Heart left ventricle (tissue), 16 donors: ENCODE results near the gene CDK2. TPM values are rescaled to one million over a fixed set of nuclear protein-coding genes. Genes with fewer than 3 reads are reported as not detected.

ENCODE experiments used
- ATAC-seq, 4 donors: fragments of 200-7000 bp; cut with Tn5 transposase; one replicate each; pipeline ENCODE4 v1.9.1; 2020 to 2022; ENCODE audit warnings: moderate library complexity in 4 of 4, mild to moderate bottlenecking in 3 of 4, moderate number of reproducible peaks in 1 of 4
- DNase-seq, 5 donors: peaks; one replicate each; pipeline ENCODE4 v3.0.0-alpha.2; 2020
- H3K27ac ChIP-seq, 12 donors: fragments of 200-600 bp; sonication (generic) in 4 of 12; one replicate each; pipeline versions ENCODE4 v1.5.0 to v1.8.0; 2016 to 2022; ENCODE audit warnings: mild to moderate bottlenecking in 2 of 12
- H3K27me3 ChIP-seq, 9 donors: fragments of 200-600 bp; sonication (generic) in 2 of 9; one replicate each; pipeline versions ENCODE4 v1.5.1 to v1.8.0; 2016 to 2022; ENCODE audit warnings: mild to moderate bottlenecking in 3 of 9
- H3K36me3 ChIP-seq, 9 donors: fragments of 200-600 bp; sonication (generic) in 2 of 9; one replicate each; pipeline versions ENCODE4 v1.5.0 to v1.8.0; 2018 to 2022; ENCODE audit warnings: mild to moderate bottlenecking in 2 of 9
- H3K4me1 ChIP-seq, 12 donors: fragments of 200-600 bp; sonication (generic) in 4 of 12; one replicate each; pipeline versions ENCODE4 v1.5.0 to v1.8.0; 2016 to 2022; ENCODE audit warnings: mild to moderate bottlenecking in 3 of 12
- H3K4me3 ChIP-seq, 12 donors: fragments of 200-600 bp; sonication (generic) in 4 of 12; one replicate each; pipeline versions ENCODE4 v1.5.0 to v1.8.0; 2017 to 2022; ENCODE audit warnings: mild to moderate bottlenecking in 9 of 12, moderate library complexity in 4 of 12
- H3K9me3 ChIP-seq, 12 donors: fragments of 200-600 bp; sonication (generic) in 4 of 12; one replicate each; pipeline versions ENCODE4 v1.5.0 to v1.8.0; 2016 to 2022; ENCODE audit warnings: mild to moderate bottlenecking in 1 of 12
- CTCF ChIP-seq, 12 donors: fragments of 200-600 bp; sonication (generic) in 4 of 12; IDR thresholded peaks; one replicate each; pipeline versions ENCODE4 v1.5.0 to v1.8.0; 2018 to 2022; ENCODE audit warnings: antibody characterized with exemption in 12 of 12, mild to moderate bottlenecking in 5 of 12
- POLR2A ChIP-seq, 2 donors: fragments of 450-650 bp; IDR thresholded peaks; one replicate each; pipeline ENCODE4 v1.6.1; 2017; ENCODE audit warnings: antibody characterized with exemption in 2 of 2, mild to moderate bottlenecking in 2 of 2, moderate library complexity in 2 of 2
- WGBS, 4 donors: extraction: QIAGEN DNeasy Blood & Tissue Kit in 2 of 4; methylation state at CpG; one replicate each; pipeline versions ENCODE4 v1.1.5 to v1.1.7; 2013 to 2018; 5-methylcytosine and 5-hydroxymethylcytosine counted together
- intact Hi-C, 10 donors: fragments of 100-400 bp; cut with DNase I; formaldehyde crosslinking; loops; one replicate each; pipeline versions ENCODE4 v1.11.1 to v1.14.2; 2022
- polyA plus RNA-seq, 2 donors: library from polyadenylated mRNA; stranded (reverse); fragments of 200-250 nt; gene quantifications; one replicate each; pipeline ENCODE4 v1.2.3, GENCODE V29; 2013
- total RNA-seq, 9 donors: library from RNA; depleted of rRNA in 2 of 9; stranded (reverse); fragments of >200 nt in 2 of 9; fragmentation: NEBNext Ultra II Directional in 3 of 9; extraction: Animal tissue kit (Norgen Biotek cat#: 25700) in 3 of 9; gene quantifications; one replicate each; pipeline versions ENCODE4 v1.1.0 to v1.2.4, GENCODE V29; 2016 to 2023
- donor health status: ischemic (EF 13 %, LVEDD 7.1; RV severe dilation, severe dysfunction).
- donor health status: healthy with polysubstance abuse.
- donor health status: DM: no; HTN: yes; CAD: no.
- donor health status: DM: no; HTN: no; CAD: no.
- donor health status: ischemic (EF 25% LVEDD 6.9; RV normal size, moderate dysfunction).
- donor health status: ischemic (EF 25% LVEDD 5.7; RV mildly dilated, moderate dysfunction).
- donor health status: healthy.
- donor health status: DM: yes; HTN: yes; CAD: no.
- donor health status: ischemic (EF 35%, LVEDD 5.7; RV mildly dilated, moderate dysfunction).
- donor health status: nonischemic (EF 11% LVEDD 7.7; RV severe dilation, severe dysfunction).
- donor health status: DM: yes; HTN: yes; CAD: no.
- donor health status: PGD.
- donor health status: ischemic (EF 29% LVEDD 5.4; RV normal size, mild dysfunction).
- donor health status: nonischemic (EF 23%, LVEDD 6.1; RV moderate dilation, normal function).

Gene CDK2
- total and polyA plus RNA-seq, 11 donors = 3.7 to 23.5 (median 11.3) TPM

GRCh38 chr12:56017181-56017580 lies 50.6 kb downstream of the CDK2 start:
- intact Hi-C loops = no loop called here
- 86 to 94% (median 89%) methylated on average over 4 of the region's 4 CpGs for WGBS, 4 donors
- peaks cover 0 to 17% (median 6%) of the 10 kb centered on the region in 12 donors for H3K4me1 ChIP-seq
- DNase-seq (no peak), ATAC-seq (no peak)
- H3K36me3 ChIP-seq = peaks cover 0 to 17% (median 10%) of the 10 kb centered on the region in 9 donors
- no peaks in the 10 kb centered on the region for H3K27me3 ChIP-seq
- no peaks in the 10 kb centered on the region for H3K9me3 ChIP-seq
- no peak overlapping the region for H3K4me3 ChIP-seq
- TF ChIP-seq POLR2A (IDR thresholded peaks at IDR 0.05) (no peak), CTCF (IDR thresholded peaks at IDR 0.05) (no peak)
- H3K27ac ChIP-seq = no peak overlapping the region

- intact Hi-C loops = no loop called here
Observed at GRCh38 chr12:56018356-56018755, 51.7 kb downstream of the CDK2 start.

DNA sequence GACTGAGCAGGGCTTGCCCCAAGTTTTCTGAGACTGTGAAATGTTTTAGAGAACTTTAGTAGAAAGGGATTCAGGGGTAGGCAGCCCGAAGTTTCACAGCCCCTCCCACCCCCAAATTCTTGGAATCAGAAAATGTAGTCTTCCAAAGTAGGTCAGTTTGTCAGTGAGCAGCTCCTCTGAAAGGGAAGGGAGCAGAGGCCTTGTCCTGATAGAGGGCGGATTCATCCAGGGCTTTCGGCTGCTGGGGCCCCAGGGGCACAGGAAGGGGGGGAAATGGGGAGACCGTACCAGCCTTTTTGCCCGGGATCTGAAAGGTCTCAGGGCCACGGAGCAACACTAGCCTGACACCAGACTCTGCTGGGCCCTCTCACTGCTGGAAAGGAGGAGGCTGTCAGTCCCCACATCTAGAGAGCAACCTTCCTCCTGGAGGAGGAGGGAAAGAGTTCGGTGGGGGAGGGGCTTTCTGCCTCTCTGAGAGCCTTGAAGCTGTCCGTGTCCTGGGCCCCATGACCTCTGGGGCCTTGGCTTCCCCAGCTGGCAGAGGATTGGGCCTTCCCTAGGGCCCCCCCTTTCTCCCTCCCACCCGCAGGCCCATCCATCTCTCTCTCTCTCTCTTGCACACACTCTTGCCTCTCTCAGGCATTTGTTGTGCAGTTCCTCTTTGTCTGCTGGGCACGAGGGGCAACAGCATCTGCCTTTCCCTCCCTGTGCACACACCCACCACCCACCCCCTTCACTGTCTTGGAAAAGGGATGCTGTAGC lies 54.0 kb downstream of the CDK2 start, which contains the start of gene IKZF4:
IKZF4 (plus strand) TSS at position 621 of the 762 bp plus-strand sequence. CDS start 451 bp downstream, outside the sequence.
- Histone ChIP-seq H3K27ac (peak within 1 kb of the TSS in 10 of 12 donors; percentile 4 to 80 (median 52)), H3K27me3 (no peaks in the 10 kb centered on the region), H3K9me3 (no peaks in the 10 kb centered on the region), H3K4me1 (peaks cover 0 to 21% (median 6%) of the 10 kb centered on the region in 12 donors), H3K36me3 (peaks cover 0 to 26% (median 22%) of the 10 kb centered on the region in 9 donors), H3K4me3 (peak within 1 kb of the TSS in 9 of 12 donors; percentile 0 to 49 (median 38))
- no peak for TF ChIP-seq POLR2A (IDR thresholded peaks at IDR 0.05)
- TF ChIP-seq CTCF (IDR thresholded peaks at IDR 0.05) = no peak
- DNase-seq (peak in 3 of 5 donors; percentile 27 to 61 (median 47)), ATAC-seq (peak; percentile 60 to 72 (median 62))
- 28 to 40% (median 34%) methylated on average over 10 of the region's 10 CpGs for WGBS, 4 donors
- intact Hi-C loops = loop anchor here in 1 of 10 donors (10.0 kb wide), 1 partner anchor 276 kb away; the partner anchor contains the start of gene GDF11

More at GRCh38 chr12:56018356-56018755, 51.7 kb downstream of the CDK2 start:
- TF ChIP-seq POLR2A (IDR thresholded peaks at IDR 0.05) (no peak), CTCF (IDR thresholded peaks at IDR 0.05) (no peak)
- DNase-seq = no peak
- no peak overlapping the region for H3K27ac ChIP-seq
- ATAC-seq = no peak
- H3K4me1 ChIP-seq = peaks cover 0 to 21% (median 6%) of the 10 kb centered on the region in 12 donors
- H3K4me3 ChIP-seq = no peak overlapping the region
- H3K36me3 ChIP-seq = peaks cover 0 to 17% (median 10%) of the 10 kb centered on the region in 9 donors
- no peaks in the 10 kb centered on the region for H3K27me3 ChIP-seq
- H3K9me3 ChIP-seq = no peaks in the 10 kb centered on the region
- WGBS, 4 donors = 94 to 98% (median 97%) methylated on average over 1 of the region's 1 CpG

GRCh38 chr12:56021889-56022497 lies 55.4 kb downstream of the CDK2 start:
- Histone ChIP-seq H3K27ac (peak overlapping the region in 1 of 12 donors; percentile 80), H3K9me3 (no peaks in the 10 kb centered on the region), H3K4me1 (peaks cover 0 to 21% (median 6%) of the 10 kb centered on the region in 12 donors), H3K27me3 (no peaks in the 10 kb centered on the region), H3K4me3 (peak overlapping the region in 2 of 12 donors; percentile 26 to 40), H3K36me3 (peaks cover 0 to 35% (median 25%) of the 10 kb centered on the region in 9 donors)
- ATAC-seq = no peak
- intact Hi-C loops = loop anchor here in 1 of 10 donors (10.0 kb wide), 1 partner anchor 277 kb away; the partner anchor contains the start of gene GDF11
- WGBS, 4 donors = 59 to 83% (median 67%) methylated on average over 2 of the region's 2 CpGs
- DNase-seq = no peak
- TF ChIP-seq CTCF (IDR thresholded peaks at IDR 0.05) = no peak
